DMS79 (cell line): ENCODE data around the gene GNG5.
"Not testable (repeated sequence)": the region's sequence is repeated elsewhere in the genome, so short reads cannot be mapped to it uniquely, and the experiment has no call there.

Experiments
- DNase-seq: peaks from one replicate; lab custom pipeline; 2025; lab: John Stamatoyannopoulos, UW

GNG5 gene

DNA sequence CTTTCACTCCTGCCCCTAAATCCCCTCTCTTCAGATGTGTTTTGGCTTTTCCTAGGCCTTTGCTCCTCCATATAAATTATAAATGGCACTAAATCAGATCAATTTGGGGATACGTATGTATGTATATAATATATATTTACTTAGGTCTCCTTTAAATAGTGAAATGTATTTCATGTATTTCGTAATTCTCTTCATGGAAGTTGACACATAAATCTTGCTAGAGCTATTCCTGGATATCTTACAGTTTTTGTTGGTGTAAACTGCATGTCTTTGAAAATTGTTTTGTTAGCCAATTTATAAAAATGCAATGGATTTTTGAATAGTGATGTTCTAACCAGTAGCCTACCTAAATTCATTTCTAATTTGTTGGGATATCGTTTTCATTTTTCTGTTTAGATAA, 18.3 kb downstream of the GNG5 start:
- DNase-seq, result no peak

GRCh38 chr1:84481317-84481716, 25.1 kb downstream of the GNG5 start:
- DNase-seq, result no peak

DNA sequence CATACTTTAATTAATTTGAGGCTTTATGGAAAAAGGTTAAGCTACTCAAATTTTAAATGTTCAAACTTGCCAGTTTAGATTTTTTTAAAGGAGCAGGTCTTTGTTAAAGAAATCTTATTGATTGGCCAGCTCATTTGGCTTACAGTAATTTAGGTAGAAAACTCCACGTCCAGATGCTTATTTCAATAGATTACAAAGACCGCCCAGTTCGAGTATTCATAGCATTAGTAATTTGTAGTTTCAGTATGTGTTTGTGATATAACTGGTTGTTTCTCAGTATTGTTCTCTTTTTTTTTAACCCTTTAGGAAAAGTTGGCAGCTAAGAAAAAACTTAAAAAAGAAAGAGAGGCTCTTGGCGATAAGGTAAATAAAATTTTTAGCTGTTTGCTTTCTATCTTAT, 25.7 kb downstream of the GNG5 start:
- no peak for DNase-seq

DNA sequence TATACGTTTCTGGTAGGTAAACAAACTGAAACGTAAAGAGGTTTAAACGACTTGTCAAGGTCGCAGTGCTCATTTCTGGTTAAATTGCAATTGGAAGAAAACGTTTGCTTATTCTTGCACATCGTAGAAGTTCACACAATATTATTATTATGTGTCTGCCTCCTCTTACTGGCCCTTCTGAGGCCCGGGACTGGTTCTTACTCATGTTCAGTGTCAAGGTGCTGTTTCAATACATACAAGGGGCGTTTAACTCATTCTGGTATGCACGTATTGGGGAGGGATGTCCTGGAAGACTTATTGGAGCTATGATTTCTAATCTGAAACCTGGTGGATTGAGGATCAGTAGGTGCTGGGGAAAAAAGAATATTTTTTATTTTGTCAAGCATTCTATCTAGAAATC, 26.4 kb downstream of the GNG5 start:
- DNase-seq, result no peak

GRCh38 chr1:84478876-84479868, 27.2 kb downstream of the GNG5 start, which contains the start of gene RPF1:
Gene RPF1, plus strand, starts transcription at chr1:84479266. Its CDS starts 16 bp downstream, at chr1:84479282.
- peak; percentile 56 for DNase-seq

DNA sequence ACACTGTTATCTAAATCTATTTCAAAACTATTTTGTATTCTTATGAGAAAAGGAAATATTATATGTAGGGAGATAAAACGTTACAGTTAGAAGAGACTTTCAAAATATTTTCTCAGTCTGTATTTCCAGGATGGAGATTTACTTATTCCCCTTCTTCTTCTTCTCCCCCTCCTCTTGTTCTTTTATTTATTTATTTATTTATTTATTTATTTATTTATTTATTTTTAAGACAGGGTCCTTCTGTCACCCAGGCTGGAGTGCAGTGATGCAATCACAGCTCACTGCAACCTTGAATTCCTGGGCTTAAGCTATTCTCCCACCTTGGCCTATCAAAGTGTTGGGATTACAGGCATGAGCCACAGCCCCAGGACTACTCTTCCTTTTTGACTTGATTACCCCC, 30.2 kb downstream of the GNG5 start:
- DNase-seq, result no peak

DNA sequence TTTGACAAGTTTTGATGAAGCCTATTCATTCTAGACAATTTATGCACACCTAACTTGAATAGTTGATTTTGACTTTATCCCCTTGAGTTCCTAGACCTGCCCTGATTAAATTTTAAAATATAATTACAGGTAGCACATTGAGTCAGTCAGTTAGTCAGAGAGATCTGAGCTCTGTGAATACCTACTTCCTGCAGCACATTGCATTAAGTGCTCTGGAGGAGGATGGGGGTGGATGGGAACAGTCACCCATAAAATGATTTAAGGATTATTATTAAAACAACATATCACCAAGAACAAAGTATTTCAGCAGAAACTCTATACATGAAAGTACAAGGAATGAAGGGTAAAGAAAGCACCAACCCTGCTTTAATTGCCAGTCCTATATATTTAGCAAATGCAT, 39.1 kb downstream of the GNG5 start:
- no peak for DNase-seq

GRCh38 chr1:84462118-84462517, 44.3 kb downstream of the GNG5 start:
- no peak for DNase-seq

GRCh38 chr1:84452436-84452835, 53.9 kb downstream of the GNG5 start:
- no peak for DNase-seq

- no peak for DNase-seq
Observed at GRCh38 chr1:84450910-84451309, 55.5 kb downstream of the GNG5 start.

DNA sequence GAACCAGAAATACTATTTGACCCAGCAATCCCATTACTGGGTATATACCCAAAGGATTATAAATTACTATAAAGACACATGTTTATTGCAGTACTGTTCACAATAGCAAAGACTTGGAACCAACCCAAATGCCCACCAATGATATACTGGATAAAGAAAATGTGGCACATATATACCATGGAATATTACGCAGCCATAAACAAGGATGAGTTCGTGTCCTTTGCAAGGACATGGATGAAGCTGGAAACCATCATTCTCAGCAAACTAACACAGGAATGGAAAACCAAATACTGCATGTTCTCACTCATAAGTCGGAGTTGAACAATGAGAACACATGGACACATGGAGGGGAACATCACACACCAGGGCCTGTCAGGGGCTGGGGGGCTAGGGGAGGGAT, 57.7 kb downstream of the GNG5 start:
- not testable (repeated sequence) for DNase-seq
